Loucy (cell line): ENCODE data around the gene TBC1D22A.

Experiments used
- CTCF ChIP-seq: fragments of 200-600 bp; sonication (generic); conservative IDR thresholded peaks from 2 replicates; pipeline ENCODE4 v1.5.1; 2014; ENCODE audit warnings: mild to moderate bottlenecking, antibody characterized with exemption, low read length
- EZH2phosphoT487 ChIP-seq: fragments of 200-600 bp; IDR thresholded peaks from 2 replicates; pipeline ENCODE4 v1.6.1; 2018; ENCODE audit warnings: antibody characterized with exemption, mild to moderate bottlenecking, moderate library complexity, borderline replicate concordance

- no peak for TF ChIP-seq CTCF
- TF ChIP-seq EZH2phosphoT487: no peak
Observed at GRCh38 chr22:47027766-47028165, 265.3 kb downstream of the TBC1D22A start.
